CD4-positive, alpha-beta T cell treated with Interferon gamma for 1 hour (primary cell): ENCODE results near the gene CTF1.

Experiments
- DNase-seq: peaks from one replicate; pipeline ENCODE4 v3.0.0-alpha.2; 2020

The CTF1 gene

GRCh38 chr16:30910427-30911029 lies 14.1 kb downstream of the CTF1 start:
- DNase-seq, result no peak

DNA sequence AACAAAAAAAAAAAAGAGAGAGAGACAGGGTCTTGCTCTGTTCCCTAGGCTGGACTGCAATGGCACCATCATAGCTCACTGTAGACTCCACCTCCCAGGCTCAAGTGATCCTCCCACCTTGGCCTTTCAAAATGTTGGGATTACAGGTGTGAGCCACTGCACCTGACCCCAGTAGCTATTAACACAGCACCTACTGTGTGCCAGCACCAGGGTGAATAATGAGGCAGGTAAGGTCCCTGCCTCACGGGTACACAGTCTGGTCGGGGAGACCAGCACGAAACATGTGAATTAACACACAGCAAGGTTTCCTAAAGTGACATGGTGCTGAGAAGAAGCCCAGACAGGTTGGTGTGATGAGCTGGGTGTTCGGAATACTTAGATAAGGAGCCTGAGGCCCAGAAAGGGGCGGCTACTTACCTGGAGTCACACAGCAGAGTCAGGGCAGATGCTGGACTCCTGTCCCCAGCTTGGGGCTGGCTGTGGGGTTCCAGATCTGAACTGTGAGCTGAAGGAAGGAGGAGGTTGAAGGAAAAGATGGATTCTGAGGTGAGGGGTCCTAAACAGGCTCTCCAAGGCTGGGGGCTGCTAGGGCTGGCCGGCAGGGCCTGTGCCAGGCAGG lies 16.5 kb downstream of the CTF1 start:
- DNase-seq, result no peak

- no peak for DNase-seq
Measured at GRCh38 chr16:30914830-30915229, 18.4 kb downstream of the CTF1 start.

GRCh38 chr16:30918614-30919013 lies 22.2 kb downstream of the CTF1 start:
- DNase-seq, result no peak

GRCh38 chr16:30920891-30921290 lies 24.5 kb downstream of the CTF1 start:
- DNase-seq, result no peak

- no peak for DNase-seq
Measured at GRCh38 chr16:30921459-30921747, 25.0 kb downstream of the CTF1 start.

- peak; percentile 85 for DNase-seq
Measured at GRCh38 chr16:30921748-30922419, 25.5 kb downstream of the CTF1 start.

DNA sequence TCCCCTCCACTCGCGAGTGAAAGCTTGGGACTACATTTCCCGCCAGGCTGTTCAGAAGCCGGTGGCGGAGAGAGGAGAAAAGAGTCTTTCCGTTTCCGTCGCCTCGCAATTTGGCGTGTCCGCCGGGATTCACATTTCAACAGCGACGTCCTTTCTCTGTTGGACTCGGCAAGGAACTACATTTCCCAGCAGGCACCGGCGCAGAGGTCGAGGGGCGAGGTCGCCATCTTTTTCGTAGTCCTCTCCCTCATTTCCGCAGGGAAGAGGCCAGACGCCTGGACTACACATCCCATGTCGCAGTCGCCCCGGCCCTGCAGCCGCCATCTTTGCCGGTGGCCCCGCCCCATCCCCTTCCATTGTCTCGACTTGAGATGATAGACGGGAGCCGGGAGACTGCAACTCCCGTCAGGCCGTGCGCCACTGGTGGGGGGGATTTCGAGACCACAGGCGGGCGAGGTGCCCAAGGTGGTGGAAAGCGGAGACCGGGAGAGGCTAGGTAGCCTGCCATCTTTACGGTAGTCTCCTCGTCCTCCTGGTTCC lies 26.1 kb downstream of the CTF1 start:
- DNase-seq, result peak; percentile 100

DNA sequence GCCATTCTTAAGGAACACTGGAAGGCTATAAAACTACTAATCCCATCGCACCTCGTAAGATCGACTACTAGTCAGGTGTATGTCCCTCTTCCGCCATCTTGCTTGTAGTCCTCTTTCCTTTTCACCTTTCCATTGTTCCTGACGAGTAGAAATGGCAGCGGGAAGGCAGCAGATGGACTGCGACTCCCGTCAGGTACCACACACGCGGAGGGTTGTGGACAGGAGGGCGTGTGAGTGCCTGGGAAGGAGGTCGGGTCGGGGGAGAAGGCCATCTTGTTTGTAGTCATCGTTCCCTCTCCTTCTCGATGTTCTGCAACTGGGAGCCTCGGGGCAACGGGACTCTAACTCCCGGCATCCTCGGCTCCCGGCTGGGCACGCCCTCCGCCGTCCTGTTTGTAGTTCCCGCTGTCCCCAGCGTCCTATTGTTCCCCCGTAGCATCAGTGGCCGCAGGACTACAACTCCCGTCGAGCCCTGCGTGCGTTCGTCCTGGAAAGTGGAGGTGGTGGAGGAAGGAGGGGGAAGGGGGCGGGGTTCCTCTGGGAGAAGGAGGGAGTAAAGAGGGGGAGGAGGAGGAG lies 26.6 kb downstream of the CTF1 start:
- DNase-seq, result peak; percentile 98

- DNase-seq, result no peak
Measured at GRCh38 chr16:30923554-30924075, 27.2 kb downstream of the CTF1 start, which contains the start of gene FBXL19. FBXL19 (plus strand) TSS chr16:30923572; CDS start chr16:30925755, 2,183 bp downstream.

DNA sequence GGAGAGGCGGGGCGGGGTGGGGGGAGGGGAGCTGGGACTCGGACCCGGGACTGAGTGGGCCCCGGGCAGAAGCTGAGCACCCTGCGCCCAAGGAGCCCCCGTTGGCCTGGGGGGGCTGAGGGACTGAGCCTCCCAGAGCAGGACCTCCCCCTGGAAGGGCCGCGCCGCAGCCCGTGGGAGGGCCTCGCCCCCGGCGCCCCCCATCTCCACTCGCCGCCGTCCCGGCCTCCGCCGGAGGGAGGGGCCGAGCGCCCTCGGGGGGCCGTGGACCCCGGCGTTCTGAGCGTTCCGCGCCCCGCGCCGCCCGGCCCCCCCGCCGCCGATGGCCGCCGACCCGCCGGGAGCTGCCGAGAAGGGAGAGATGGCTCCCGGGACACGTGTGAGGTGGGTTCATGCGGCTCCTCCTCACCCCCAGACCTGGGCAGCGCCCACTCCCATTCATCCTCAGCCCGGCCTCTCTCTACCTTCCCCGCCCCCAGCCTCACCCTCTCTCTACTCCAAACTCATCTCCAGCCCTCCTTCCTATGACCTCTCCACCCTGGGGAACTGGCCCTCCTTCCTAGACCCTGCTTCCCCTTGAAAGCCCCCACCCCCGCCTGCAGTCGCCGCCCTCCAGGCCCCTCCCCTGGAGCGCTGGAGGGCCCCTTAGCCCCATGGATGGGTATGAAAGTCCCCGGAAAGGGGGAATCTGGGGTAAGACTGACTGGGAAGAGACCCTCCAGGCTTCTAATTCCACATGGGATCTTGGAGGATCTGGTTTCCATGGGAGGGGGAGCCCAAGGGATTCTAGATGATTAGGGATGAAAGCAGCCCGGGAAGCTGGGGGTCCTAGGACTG lies 27.9 kb downstream of the CTF1 start:
- DNase-seq, result no peak

DNA sequence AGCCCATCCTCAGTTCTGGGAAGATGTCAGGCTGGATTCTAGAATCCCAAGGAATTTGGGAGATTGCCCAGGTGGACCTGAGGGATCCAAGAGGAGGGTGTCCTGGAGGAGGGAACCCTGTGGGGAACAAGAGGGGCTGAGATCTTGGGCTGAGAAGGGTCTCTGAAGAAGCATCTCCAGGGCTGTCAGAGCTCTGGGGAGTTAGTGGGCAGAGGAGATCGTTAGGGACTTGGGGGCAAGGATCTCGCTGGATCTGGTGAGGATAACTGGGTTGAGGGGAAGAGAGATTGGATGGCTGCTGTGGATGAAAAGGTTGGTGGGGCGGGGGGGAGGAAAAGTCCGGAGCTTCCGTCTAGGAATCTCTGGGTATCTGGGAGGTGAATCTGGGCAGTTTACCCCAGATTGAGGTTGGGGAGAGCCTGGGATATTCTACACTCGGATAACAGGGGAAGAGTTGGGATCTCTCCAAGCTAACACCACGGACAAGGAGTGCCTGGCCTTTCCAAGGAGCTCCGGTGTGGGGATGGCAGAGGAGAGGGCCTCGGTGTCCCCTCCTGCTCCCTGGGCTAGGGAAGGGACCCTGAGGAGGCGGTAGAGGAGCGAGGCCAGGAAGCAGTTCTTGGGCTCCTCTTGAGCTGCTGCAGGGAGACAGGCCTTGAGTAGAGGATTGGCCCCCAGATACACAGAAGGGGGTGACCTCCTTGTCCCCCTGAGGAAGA lies 28.7 kb downstream of the CTF1 start:
- DNase-seq, result no peak

DNA sequence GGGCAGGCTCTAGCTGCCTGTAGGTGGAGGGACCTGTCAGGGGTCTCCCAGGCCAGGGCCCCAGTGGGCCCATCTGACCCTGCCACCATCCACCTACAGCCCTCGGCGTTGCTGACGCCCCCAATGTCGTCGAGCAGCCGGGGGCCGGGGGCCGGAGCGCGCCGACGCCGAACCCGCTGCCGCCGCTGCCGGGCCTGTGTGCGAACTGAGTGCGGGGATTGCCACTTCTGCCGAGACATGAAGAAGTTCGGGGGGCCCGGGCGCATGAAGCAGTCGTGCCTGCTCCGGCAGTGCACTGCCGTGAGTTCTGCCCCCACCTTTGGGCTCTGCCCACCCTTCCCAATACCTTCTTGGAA lies 29.2 kb downstream of the CTF1 start:
- no peak for DNase-seq

DNA sequence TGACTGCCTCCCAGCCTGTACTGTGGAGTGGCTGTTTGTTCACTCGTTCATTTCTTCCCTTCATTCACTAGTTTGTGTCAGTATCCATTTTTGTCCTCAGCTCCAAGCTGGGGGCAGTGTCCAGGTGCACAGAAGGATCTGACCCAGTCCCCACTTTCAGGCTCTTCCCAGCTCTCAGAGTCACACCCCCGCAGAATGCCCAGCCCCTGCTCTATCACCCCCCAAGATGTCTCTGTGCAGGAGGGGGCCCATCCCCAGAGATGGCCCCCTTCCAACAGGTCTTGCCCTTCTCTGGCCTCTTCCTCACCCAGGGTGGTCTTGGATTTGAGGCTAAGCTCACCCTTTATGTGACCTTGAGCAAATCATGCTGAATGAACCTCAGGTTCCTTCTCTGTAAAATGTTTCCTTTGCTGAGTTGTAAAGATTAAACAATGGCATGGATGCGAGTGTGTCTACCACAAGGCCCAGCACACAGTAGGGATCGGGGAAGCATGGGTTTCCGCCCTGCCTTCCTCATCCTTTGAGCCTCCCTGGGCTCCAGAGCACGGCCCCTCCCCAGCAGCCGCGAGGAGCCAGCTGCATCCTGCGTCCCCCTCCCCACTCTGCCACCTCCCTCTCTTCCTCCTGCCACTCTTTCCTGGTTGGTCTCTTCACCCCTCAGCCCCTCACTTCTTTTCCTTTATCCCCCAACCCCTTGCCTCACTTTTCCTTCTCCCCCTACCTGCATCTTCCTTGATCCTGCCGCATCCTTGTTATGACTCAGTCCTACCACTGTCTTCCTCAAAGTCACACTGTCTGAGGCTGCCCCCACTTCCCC lies 29.8 kb downstream of the CTF1 start:
- DNase-seq, result no peak

- no peak for DNase-seq
Measured at GRCh38 chr16:30926937-30927788, 30.7 kb downstream of the CTF1 start.

DNA sequence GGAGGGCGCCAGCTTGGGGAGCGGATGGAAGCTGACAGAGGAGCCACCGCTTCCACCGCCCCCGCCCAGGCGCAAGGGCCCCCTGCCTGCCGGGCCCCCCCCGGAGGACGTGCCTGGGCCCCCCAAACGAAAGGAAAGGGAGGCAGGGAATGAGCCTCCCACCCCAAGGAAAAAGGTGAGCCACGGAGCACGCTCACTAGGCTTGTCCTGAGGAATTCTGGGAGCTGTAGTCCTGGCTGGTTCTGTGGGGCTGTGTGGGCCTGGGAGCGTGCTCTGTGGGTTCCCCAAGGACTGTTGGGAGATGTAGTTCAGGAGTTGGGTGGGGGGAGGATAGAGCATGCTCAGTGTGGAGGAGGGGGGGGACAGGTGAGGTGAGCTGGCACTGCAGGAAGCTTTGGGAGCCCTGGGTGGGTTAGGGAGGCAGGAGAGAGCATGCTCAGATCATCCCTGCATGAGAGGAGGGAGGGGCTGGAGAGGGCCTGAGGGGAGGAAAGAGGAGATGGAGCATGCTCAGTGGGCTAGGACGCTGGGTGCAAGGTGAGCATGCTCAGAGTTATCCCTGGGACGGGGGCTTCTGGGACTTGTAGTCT lies 31.5 kb downstream of the CTF1 start:
- DNase-seq, result peak; percentile 45

DNA sequence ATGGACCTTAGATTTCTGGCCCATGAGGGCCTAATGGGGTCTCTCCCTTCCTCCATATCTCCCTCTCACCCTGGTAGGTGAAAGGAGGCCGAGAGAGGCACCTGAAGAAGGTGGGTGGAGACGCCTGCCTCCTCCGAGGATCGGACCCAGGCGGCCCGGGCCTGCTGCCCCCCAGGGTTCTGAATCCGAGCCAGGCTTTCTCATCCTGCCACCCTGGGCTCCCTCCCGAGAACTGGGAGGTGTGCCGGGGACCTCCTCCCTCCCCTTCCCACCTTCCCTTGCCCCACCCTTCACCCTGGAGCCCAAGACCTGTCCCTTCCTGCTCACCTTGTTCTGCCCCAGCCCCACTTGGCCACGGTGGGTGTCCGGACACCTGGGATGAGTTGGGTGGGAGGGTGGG lies 32.0 kb downstream of the CTF1 start:
- DNase-seq, result no peak

DNA sequence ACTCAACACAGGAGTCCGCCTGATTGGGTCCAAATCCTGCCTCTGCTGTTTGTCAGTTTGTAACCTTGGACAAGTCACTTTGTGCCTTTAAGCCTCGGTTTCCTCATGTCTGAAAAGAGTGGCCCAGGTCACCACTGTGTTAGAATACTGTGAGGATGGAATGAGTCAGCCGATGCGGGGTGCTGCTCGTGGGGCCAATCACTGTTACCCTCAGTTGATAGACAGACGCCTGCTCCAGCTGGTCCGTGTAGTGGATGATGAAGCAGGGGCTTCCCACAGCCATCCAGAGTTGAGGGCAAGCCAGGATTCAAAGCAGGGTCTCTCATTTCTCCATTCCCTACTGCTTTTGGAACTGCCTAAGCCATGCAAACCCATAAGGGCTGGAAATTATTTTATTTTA lies 32.8 kb downstream of the CTF1 start:
- no peak for DNase-seq

GRCh38 chr16:30930160-30930571 lies 33.8 kb downstream of the CTF1 start:
- no peak for DNase-seq
